ENCODE measurements around the gene DAP. TPM values are rescaled to one million over a fixed set of nuclear protein-coding genes. Genes with fewer than 3 reads are reported as not detected.

The DAP gene
- total RNA-seq, 1 experiment from 2014 or later, result 106 TPM

- Histone ChIP-seq H2AFZ (ENCODE audit: low read length) (no peak overlapping the region), H3K4me2 (ENCODE audit: low read length) (no peak overlapping the region), H3K79me2 (ENCODE audit: low read length) (no peaks in the 10 kb centered on the region), H3K27me3 (ENCODE audit: low read length) (no peaks in the 10 kb centered on the region), H3K9ac (ENCODE audit: low read length) (no peak overlapping the region), H3K36me3 (ENCODE audit: low read depth, low read length) (no peaks in the 10 kb centered on the region), H3K27ac (ENCODE audit: low read length) (no peak overlapping the region), H4K20me1 (ENCODE audit: low read length) (no peaks in the 10 kb centered on the region), H3K9me3 (ENCODE audit: low read length) (no peaks in the 10 kb centered on the region), H3K4me3 (ENCODE audit: low read length) (no peak overlapping the region), H3K9me2 (replicated peaks; ENCODE audit: low read length) (no peaks in the 10 kb centered on the region), H3F3A (ENCODE audit: low read length, unreplicated experiment) (no peaks in the 10 kb centered on the region), H3K4me1 (ENCODE audit: insufficient read depth, low read length) (peaks cover 7% of the 10 kb centered on the region; the same call in 1 of the 2 replicates)
- DNase-seq (no peak), ATAC-seq (no peak)
- TF ChIP-seq CTCF (conservative IDR thresholded peaks at IDR 0.05; ENCODE audit: low read depth, low read length) (no peak), EZH2 (IDR thresholded peaks at IDR 0.05; ENCODE audit: low read length, unreplicated experiment) (no peak), EZH2phosphoT487 (IDR thresholded peaks at IDR 0.05; ENCODE audit: borderline replicate concordance, low read length) (no peak)
- ChIA-PET POLR2A (ENCODE audit: unreplicated experiment) (no interaction called here), CTCF (no interaction called here)
- intact Hi-C loops (cut with micrococcal nuclease), result no loop called here
- BruUV-seq (replicated peaks), result no TSS peak
Observed at GRCh38 chr5:10655161-10655971, 105.7 kb downstream of the DAP start.

DNA sequence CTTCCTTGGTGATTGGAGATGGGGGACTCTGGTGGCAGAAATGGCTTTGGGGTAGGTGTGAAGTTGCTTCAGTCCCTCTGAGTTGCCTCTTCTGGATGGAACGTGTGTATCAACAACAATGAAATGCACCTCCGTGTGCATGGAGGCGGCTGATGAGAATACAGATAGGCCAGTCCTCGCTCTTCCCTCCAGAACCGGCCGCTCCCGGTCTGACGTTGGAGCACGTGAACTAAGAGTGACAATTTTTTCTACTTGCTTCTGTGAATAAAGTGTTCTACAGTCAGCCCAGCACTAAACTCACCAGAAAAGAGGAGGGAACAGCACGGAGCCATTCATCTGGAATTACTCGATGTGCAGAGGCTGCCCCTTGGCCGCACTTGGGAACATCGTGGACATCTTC lies 106.5 kb downstream of the DAP start:
- Histone ChIP-seq H2AFZ (ENCODE audit: low read length) (no peak overlapping the region), H3K4me1 (ENCODE audit: insufficient read depth, low read length) (peaks cover 7% of the 10 kb centered on the region; the same call in 1 of the 2 replicates), H3K36me3 (ENCODE audit: low read depth, low read length) (no peaks in the 10 kb centered on the region), H3K27me3 (ENCODE audit: low read length) (no peaks in the 10 kb centered on the region), H3K9me3 (ENCODE audit: low read length) (no peaks in the 10 kb centered on the region), H3K9me2 (replicated peaks; ENCODE audit: low read length) (no peaks in the 10 kb centered on the region), H3F3A (ENCODE audit: low read length, unreplicated experiment) (no peaks in the 10 kb centered on the region), H3K9ac (ENCODE audit: low read length) (no peak overlapping the region), H3K79me2 (ENCODE audit: low read length) (no peaks in the 10 kb centered on the region), H3K4me3 (ENCODE audit: low read length) (no peak overlapping the region), H3K4me2 (ENCODE audit: low read length) (no peak overlapping the region), H4K20me1 (ENCODE audit: low read length) (no peaks in the 10 kb centered on the region), H3K27ac (ENCODE audit: low read length) (no peak overlapping the region)
- TF ChIP-seq CTCF (conservative IDR thresholded peaks at IDR 0.05; ENCODE audit: low read depth, low read length) (no peak), EZH2 (IDR thresholded peaks at IDR 0.05; ENCODE audit: low read length, unreplicated experiment) (no peak), EZH2phosphoT487 (IDR thresholded peaks at IDR 0.05; ENCODE audit: borderline replicate concordance, low read length) (no peak)
- ATAC-seq, result no peak
- no TSS peak for BruUV-seq (replicated peaks)
- no peak for DNase-seq
- intact Hi-C loops (cut with micrococcal nuclease), result no loop called here
- CTCF ChIA-PET, result no interaction called here
- POLR2A ChIA-PET (ENCODE audit: unreplicated experiment), result no interaction called here

DNA sequence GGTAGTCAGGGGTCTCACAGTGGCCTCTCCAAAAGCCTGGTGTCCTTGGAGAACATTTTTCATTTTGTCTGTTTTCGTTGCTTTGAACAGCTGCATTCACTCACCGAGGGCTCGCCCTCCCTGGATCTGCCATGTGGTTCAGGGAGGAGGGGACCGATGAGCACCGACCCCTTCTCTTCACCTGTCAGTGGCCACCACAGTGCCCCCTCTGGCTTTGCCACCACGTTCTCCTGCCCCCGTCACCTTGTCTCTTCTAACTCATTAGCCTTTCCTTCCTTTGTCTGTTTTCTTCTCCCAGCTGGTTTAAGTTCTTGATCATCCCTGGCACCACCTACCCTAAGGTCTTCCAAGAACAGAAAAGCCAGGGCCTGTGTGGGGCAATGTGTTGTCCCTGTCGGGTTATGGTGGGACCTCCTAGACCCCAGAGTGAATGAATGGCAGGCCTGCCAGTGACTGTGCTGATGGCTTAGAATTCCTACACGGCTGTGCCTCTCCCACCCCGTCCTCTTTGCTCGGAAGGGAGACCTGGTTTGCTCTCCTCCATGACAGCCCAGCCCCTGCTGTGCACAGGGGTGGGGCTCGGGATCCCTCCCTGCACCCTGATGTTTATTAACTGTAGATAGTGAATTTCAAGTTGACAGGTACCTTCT lies 107.2 kb downstream of the DAP start:
- ChIA-PET POLR2A (ENCODE audit: unreplicated experiment) (no interaction called here), CTCF (no interaction called here)
- no peaks in the 10 kb centered on the region for H3K9me3 ChIP-seq (ENCODE audit: low read length)
- H3K4me1 ChIP-seq (ENCODE audit: insufficient read depth, low read length), result peaks cover 7% of the 10 kb centered on the region; the same call in 1 of the 2 replicates
- no peak overlapping the region for H3K4me2 ChIP-seq (ENCODE audit: low read length)
- H3F3A ChIP-seq (ENCODE audit: low read length, unreplicated experiment), result no peaks in the 10 kb centered on the region
- no peaks in the 10 kb centered on the region for H3K79me2 ChIP-seq (ENCODE audit: low read length)
- H2AFZ ChIP-seq (ENCODE audit: low read length), result no peak overlapping the region
- no peaks in the 10 kb centered on the region for H4K20me1 ChIP-seq (ENCODE audit: low read length)
- no peak overlapping the region for H3K4me3 ChIP-seq (ENCODE audit: low read length)
- no peak for DNase-seq
- H3K27ac ChIP-seq (ENCODE audit: low read length), result no peak overlapping the region
- H3K36me3 ChIP-seq (ENCODE audit: low read depth, low read length), result no peaks in the 10 kb centered on the region
- H3K9ac ChIP-seq (ENCODE audit: low read length), result no peak overlapping the region
- intact Hi-C loops (cut with micrococcal nuclease), result no loop called here
- no peaks in the 10 kb centered on the region for H3K9me2 ChIP-seq (replicated peaks; ENCODE audit: low read length)
- no peaks in the 10 kb centered on the region for H3K27me3 ChIP-seq (ENCODE audit: low read length)
- no TSS peak for BruUV-seq (replicated peaks)
- no peak for TF ChIP-seq CTCF (conservative IDR thresholded peaks at IDR 0.05; ENCODE audit: low read depth, low read length)
- no peak for TF ChIP-seq EZH2 (IDR thresholded peaks at IDR 0.05; ENCODE audit: low read length, unreplicated experiment)
- TF ChIP-seq EZH2phosphoT487 (IDR thresholded peaks at IDR 0.05; ENCODE audit: borderline replicate concordance, low read length), result no peak
- no peak for ATAC-seq

All from PC-3 (cell line).